Neutrophil (primary cell): ENCODE measurements around the gene ARHGAP32.

Experiments
- H3K27ac ChIP-seq: fragments of 200-600 bp; sonication (generic); 2 replicates; pipeline ENCODE4 v1.5.1; 2016; ENCODE audit warnings: mild to moderate bottlenecking, moderate library complexity
- H3K27me3 ChIP-seq: fragments of 200-600 bp; sonication (generic); 2 replicates; pipeline ENCODE4 v1.6.0; 2016; ENCODE audit warnings: mild to moderate bottlenecking
- H3K36me3 ChIP-seq: fragments of 200-600 bp; sonication (generic); 2 replicates; pipeline ENCODE4 v1.5.1; 2017
- H3K4me1 ChIP-seq, 2 experiments: fragments of 200-600 bp in 1 of 2; sonication (generic) in 1 of 2; 1 replicate in 1 of 2; 2 replicates in 1 of 2; pipeline versions ENCODE4 v1.5.1 to v1.6.1; 2013 to 2016; ENCODE audit warnings: low read depth in 1 of 2, low read length in 1 of 2, mild to moderate bottlenecking in 1 of 2, moderate library complexity in 1 of 2; ENCODE audit not compliant: control insufficient read depth in 1 of 2, insufficient read depth in 1 of 2
- H3K4me3 ChIP-seq, 2 experiments: fragments of 200-600 bp in 1 of 2; sonication (generic) in 1 of 2; 1 replicate in 1 of 2; 2 replicates in 1 of 2; pipeline ENCODE4 v1.5.1; 2013 to 2016; ENCODE audit warnings: low read depth in 1 of 2, low read length in 1 of 2, mild to moderate bottlenecking in 1 of 2, moderate library complexity in 1 of 2
- H3K9me3 ChIP-seq: fragments of 200-600 bp; sonication (generic); 2 replicates; pipeline ENCODE4 v1.5.1; 2016
- TF ChIP-seq, protein P1 (sequence below): fragments of 200-600 bp; sonication (generic); IDR thresholded peaks from 2 replicates; pipeline ENCODE4 v1.5.1; 2016; ENCODE audit warnings: antibody characterized with exemption

ARHGAP32 gene

DNA sequence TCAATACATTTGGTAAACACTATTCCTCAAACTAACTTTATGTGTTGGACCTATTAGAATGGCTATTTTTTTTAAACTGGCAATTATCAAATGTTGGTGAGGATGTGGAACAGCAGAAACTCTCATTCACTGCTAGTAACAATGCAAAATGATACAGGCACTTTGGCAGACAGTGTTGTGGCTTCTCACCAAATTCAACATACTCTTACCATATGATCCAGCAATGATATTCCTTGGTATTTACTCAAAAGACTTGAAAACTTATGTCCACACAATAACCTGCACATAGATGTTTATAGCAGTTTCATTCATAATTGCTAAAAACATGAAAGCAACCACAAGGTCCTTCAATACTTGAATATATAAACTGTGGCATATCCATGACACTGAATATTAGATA lies 136.9 kb downstream of the ARHGAP32 start:
- TF ChIP-seq, protein P1, sequence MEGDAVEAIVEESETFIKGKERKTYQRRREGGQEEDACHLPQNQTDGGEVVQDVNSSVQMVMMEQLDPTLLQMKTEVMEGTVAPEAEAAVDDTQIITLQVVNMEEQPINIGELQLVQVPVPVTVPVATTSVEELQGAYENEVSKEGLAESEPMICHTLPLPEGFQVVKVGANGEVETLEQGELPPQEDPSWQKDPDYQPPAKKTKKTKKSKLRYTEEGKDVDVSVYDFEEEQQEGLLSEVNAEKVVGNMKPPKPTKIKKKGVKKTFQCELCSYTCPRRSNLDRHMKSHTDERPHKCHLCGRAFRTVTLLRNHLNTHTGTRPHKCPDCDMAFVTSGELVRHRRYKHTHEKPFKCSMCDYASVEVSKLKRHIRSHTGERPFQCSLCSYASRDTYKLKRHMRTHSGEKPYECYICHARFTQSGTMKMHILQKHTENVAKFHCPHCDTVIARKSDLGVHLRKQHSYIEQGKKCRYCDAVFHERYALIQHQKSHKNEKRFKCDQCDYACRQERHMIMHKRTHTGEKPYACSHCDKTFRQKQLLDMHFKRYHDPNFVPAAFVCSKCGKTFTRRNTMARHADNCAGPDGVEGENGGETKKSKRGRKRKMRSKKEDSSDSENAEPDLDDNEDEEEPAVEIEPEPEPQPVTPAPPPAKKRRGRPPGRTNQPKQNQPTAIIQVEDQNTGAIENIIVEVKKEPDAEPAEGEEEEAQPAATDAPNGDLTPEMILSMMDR: no peak
- Histone ChIP-seq H3K4me1 (no peaks in the 10 kb centered on the region), H3K27me3 (no peaks in the 10 kb centered on the region), H3K4me3 (no peak overlapping the region), H3K36me3 (no peaks in the 10 kb centered on the region), H3K9me3 (no peaks in the 10 kb centered on the region), H3K27ac (no peak overlapping the region)

DNA sequence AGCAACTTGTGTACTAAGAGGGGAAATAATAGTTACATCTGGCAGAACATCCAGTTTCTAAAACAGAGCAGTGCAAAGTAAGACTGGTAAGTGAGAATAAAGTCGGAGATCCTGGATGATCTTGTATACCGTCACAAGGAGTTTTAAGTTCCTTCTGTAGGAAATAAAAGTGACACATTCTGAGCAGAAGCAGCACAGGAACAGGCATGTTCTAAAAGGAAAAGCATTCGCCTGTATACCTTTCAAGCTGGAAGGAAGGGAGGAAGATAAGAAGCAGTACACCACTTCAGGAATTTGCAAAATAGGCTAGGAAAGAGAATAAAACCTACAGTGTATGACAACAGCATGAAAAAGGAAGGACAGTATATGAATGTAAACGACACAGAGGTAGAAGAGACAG lies 143.2 kb downstream of the ARHGAP32 start:
- H3K36me3 ChIP-seq: no peaks in the 10 kb centered on the region

DNA sequence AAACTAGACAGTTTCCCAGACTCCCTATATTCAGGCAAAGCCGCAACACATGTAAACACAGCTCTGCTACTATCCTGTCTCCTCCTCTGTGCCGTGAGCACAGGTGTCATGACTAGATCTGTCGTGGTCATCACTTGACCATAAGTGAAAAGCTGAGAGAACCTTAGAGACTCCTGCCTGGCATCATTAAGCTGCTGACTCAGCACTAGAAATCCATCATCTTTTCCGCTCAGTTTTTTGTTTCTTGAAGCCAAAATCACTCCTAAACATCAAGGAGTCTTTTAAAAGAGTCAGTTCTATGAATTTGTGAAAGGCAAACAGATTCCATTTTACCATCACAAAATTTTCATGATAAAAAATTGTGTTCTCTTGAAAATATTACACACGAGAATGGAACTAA lies 147.0 kb downstream of the ARHGAP32 start:
- no peaks in the 10 kb centered on the region for H3K4me1 ChIP-seq
- no peak overlapping the region for H3K27ac ChIP-seq
- no peaks in the 10 kb centered on the region for H3K36me3 ChIP-seq
- H3K4me3 ChIP-seq: no peak overlapping the region
- TF ChIP-seq, protein P1: no peak
- no peaks in the 10 kb centered on the region for H3K27me3 ChIP-seq
- H3K9me3 ChIP-seq: no peaks in the 10 kb centered on the region

More for the DNA sequence above, 143.2 kb downstream of the ARHGAP32 start:
- TF ChIP-seq, protein P1: no peak
- H3K4me3 ChIP-seq: no peak overlapping the region
- H3K4me1 ChIP-seq: no peaks in the 10 kb centered on the region
- no peaks in the 10 kb centered on the region for H3K9me3 ChIP-seq
- no peaks in the 10 kb centered on the region for H3K27me3 ChIP-seq
- no peak overlapping the region for H3K27ac ChIP-seq

DNA sequence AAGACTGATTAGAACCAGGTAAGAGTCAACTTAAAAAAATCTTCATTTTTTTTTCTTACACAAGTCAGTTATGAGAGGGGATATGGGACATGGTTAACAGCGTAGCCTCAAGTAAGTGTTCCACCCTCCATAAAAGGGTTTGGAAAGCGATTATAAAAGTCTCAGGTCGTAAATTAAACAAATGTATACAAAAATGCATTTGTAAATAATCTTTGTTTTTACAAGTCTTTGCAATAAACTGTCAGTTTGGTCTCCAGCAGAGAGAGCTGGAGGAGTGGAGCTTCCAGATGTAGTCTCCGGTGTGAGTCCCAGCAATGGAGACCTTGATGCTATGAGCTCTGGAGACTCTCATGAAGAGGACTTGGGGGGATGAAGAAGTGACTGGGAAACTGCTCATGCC lies 149.6 kb downstream of the ARHGAP32 start:
- no peak overlapping the region for H3K27ac ChIP-seq
- no peaks in the 10 kb centered on the region for H3K27me3 ChIP-seq
- no peak overlapping the region for H3K4me3 ChIP-seq
- H3K9me3 ChIP-seq: no peaks in the 10 kb centered on the region
- no peaks in the 10 kb centered on the region for H3K4me1 ChIP-seq
- H3K36me3 ChIP-seq: no peaks in the 10 kb centered on the region
- TF ChIP-seq, protein P1: no peak

DNA sequence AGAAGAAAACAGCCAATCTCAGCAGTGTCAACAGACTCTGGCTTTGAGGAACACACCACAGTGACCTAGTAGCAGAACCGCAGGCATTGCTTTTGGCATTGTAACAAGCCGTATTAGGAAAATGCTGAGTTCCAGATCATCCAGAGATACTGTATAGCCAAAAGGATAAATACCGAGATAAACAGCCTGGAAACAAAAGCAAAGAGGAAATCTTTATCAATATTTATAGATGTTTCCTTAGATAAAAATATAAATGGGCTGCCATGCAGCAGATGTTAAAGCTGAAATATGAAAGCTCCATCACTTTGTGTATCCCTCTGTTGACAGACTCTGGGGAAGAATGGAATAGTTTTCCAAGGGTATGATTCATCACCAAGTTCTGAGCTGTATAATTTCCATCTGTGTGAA lies 150.5 kb downstream of the ARHGAP32 start:
- Histone ChIP-seq H3K36me3 (no peaks in the 10 kb centered on the region), H3K27me3 (no peaks in the 10 kb centered on the region), H3K4me1 (no peaks in the 10 kb centered on the region), H3K4me3 (no peak overlapping the region), H3K9me3 (no peaks in the 10 kb centered on the region), H3K27ac (no peak overlapping the region)
- TF ChIP-seq, protein P1: no peak

DNA sequence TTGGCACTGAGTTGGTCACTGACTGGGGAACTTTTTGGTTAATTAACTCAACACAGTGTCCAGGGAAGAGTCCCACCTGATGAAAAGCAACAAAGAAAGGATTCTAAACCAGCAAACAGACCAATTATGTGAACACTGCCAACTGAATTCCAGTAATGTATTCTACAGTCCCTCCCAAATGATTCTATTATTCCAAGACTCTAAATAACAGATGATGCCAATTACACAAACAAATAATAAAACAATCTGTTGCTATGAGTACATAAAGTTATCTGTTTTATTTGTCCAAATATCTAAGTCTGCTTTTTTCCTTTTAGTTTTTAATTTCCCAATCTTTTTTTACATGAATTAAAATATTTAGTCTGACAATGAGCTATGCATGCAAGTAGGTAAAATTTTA lies 151.2 kb downstream of the ARHGAP32 start:
- H3K4me1 ChIP-seq: no peaks in the 10 kb centered on the region
- TF ChIP-seq, protein P1: no peak
- no peaks in the 10 kb centered on the region for H3K36me3 ChIP-seq
- no peaks in the 10 kb centered on the region for H3K27me3 ChIP-seq
- H3K4me3 ChIP-seq: no peak overlapping the region
- H3K9me3 ChIP-seq: no peaks in the 10 kb centered on the region
- no peak overlapping the region for H3K27ac ChIP-seq
